OCI-LY7 (cell line): ENCODE results near the gene TIMM22.

Source experiments
- CTCF ChIP-seq: fragments of 200-600 bp; sonication (generic); conservative IDR thresholded peaks from 2 replicates; pipeline ENCODE4 v1.5.1; 2014; ENCODE audit warnings: mild to moderate bottlenecking, antibody characterized with exemption, low read length, moderate library complexity, mixed read lengths
- EZH2phosphoT487 ChIP-seq: fragments of 200-600 bp; sonication (generic); IDR thresholded peaks from 2 replicates; pipeline ENCODE4 v1.6.1; 2018; ENCODE audit warnings: low read depth, borderline replicate concordance, mild to moderate bottlenecking, mixed run types, antibody characterized with exemption, low read length, moderate library complexity, mixed read lengths

GRCh38 chr17:964876-965275 is 32.1 kb upstream of the TIMM22 start:
- no peak for TF ChIP-seq EZH2phosphoT487
- no peak for TF ChIP-seq CTCF
